Sigmoid colon (tissue), 7 donors: Measurements from ENCODE around the gene EXOSC10. TPM values are rescaled to one million over a fixed set of nuclear protein-coding genes. Genes with fewer than 3 reads are reported as not detected.

ENCODE experiments used
- DNase-seq: peaks from one replicate; pipeline ENCODE4 v3.0.0-alpha.2; 2019
- H3K27ac ChIP-seq, 4 donors: fragments of 200-600 bp; sonication (generic); one replicate each; pipeline ENCODE4 v1.5.1; 2016 to 2019; ENCODE audit warnings: mild to moderate bottlenecking in 1 of 4
- H3K27me3 ChIP-seq, 3 donors: fragments of 200-600 bp; sonication (generic); one replicate each; pipeline ENCODE4 v1.5.1; 2019; ENCODE audit warnings: mild to moderate bottlenecking in 1 of 3
- H3K36me3 ChIP-seq, 4 donors: fragments of 200-600 bp; sonication (generic); one replicate each; pipeline ENCODE4 v1.5.1; 2016 to 2019
- H3K4me1 ChIP-seq, 4 donors: fragments of 200-600 bp; sonication (generic); one replicate each; pipeline ENCODE4 v1.5.1; 2017 to 2019
- H3K4me3 ChIP-seq, 4 donors: fragments of 200-600 bp; sonication (generic); one replicate each; pipeline ENCODE4 v1.5.1; 2017 to 2019; ENCODE audit warnings: mild to moderate bottlenecking in 2 of 4, moderate library complexity in 1 of 4
- H3K9me3 ChIP-seq, 4 donors: fragments of 200-600 bp in 3 of 4; sonication (generic) in 3 of 4; one replicate each; pipeline versions ENCODE4 v1.5.1 to v1.6.1; 2013 to 2019
- EP300 ChIP-seq, 4 donors: sonication (generic); formaldehyde crosslinking; IDR thresholded peaks; one replicate each; pipeline ENCODE4 v1.6.1; 2017; ENCODE audit warnings: antibody characterized with exemption in 4 of 4
- POLR2A ChIP-seq, 2 donors: fragments of 450-650 bp; IDR thresholded peaks; one replicate each; pipeline ENCODE4 v1.6.1; 2016; ENCODE audit warnings: antibody characterized with exemption in 2 of 2, mild to moderate bottlenecking in 2 of 2, moderate library complexity in 2 of 2
- POLR2AphosphoS5 ChIP-seq, 4 donors: sonication (generic); formaldehyde crosslinking; IDR thresholded peaks; one replicate each; pipeline ENCODE4 v1.6.1; 2017; ENCODE audit warnings: antibody characterized with exemption in 4 of 4
- WGBS, 2 donors: extraction: QIAGEN DNeasy Blood & Tissue Kit; methylation state at CpG; one replicate each; pipeline ENCODE4 v1.1.7; 2013; 5-methylcytosine and 5-hydroxymethylcytosine counted together
- intact Hi-C: fragments of 100-400 bp; cut with DNase I; formaldehyde crosslinking; loops from one replicate; pipeline ENCODE4 v1.15.1; 2023
- polyA plus RNA-seq, 3 donors: library from polyadenylated mRNA; stranded (reverse); fragments of 200-250 nt; gene quantifications; one replicate each; pipeline ENCODE4 v1.2.3, GENCODE V29; 2013
- total RNA-seq, 4 donors: library from RNA; depleted of rRNA; stranded (reverse); fragments of >200 nt; gene quantifications; one replicate each; pipeline ENCODE4 v1.1.0, GENCODE V29; 2016
- TF ChIP-seq, protein P1 (sequence below), 4 experiments: fragments of 450-650 bp in 3 of 4; fragments of 200-600 bp in 1 of 4; IDR thresholded peaks; one replicate each; pipeline ENCODE4 v1.5.1; 2016 to 2019; ENCODE audit warnings: antibody characterized with exemption in 4 of 4, mild to moderate bottlenecking in 3 of 4, moderate library complexity in 2 of 4
- donor health status: healthy with polysubstance abuse.
- donor health status: Bipolar disorder and iron deficiency.
- donor health status: healthy.

The EXOSC10 gene
- total RNA-seq: 10 to 100 TPM; 33.5 to 53.7 (median 40.1) TPM
- polyA plus RNA-seq: 10 to 100 TPM; 18.6 to 39.0 (median 19.9) TPM

DNA sequence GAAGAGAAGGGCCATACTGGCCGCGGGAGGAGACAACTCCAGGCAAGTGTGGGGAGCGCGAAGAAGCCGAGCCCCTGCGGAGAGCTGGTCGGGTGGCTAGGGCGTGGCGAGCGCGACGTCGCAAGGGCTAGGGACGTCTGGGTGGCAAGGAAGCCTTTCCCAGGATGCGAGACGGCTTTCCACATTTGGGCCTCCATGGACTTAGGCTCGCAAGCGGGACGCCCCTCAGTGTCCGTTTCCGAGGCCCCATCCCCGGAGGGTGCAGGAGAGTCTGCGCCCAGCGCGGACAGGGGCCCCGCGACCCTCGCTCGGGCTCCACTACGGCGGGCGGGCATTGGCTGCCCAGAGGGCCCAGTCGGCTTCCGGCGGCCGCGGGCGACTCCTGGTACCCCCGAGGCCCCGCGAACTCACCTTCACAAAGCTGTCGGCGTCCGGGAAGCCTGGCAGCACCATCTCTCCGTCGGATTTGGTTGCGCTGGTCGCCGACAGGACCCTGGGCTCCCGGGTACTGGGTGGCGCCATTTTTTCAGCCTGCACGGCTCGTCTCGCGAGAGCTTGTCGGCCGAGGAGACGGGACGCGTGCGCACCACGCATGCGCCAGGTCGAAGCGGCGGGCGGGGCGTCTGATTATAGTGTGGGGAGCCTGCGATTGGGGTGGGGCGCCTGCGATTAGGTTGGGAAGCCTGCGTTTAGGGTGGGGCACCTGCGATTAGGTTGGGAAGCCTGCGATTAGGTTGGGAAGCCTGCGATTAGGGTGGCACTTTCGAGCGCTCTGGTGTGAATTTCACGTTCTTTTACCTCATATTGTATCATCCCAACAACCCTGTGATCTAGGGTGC is at the start of gene EXOSC10:
Gene EXOSC10 (minus strand): TSS at position 560 of the 839 bp plus-strand sequence. CDS start 38 bp downstream, at position 522.
- peak; percentile 94 for DNase-seq
- H3K9me3 ChIP-seq: no peaks in the 10 kb centered on the region
- peak; percentile 39 to 57 for TF ChIP-seq POLR2A (IDR thresholded peaks at IDR 0.05)
- TF ChIP-seq EP300 (IDR thresholded peaks at IDR 0.05): no peak
- TF ChIP-seq, protein P1, sequence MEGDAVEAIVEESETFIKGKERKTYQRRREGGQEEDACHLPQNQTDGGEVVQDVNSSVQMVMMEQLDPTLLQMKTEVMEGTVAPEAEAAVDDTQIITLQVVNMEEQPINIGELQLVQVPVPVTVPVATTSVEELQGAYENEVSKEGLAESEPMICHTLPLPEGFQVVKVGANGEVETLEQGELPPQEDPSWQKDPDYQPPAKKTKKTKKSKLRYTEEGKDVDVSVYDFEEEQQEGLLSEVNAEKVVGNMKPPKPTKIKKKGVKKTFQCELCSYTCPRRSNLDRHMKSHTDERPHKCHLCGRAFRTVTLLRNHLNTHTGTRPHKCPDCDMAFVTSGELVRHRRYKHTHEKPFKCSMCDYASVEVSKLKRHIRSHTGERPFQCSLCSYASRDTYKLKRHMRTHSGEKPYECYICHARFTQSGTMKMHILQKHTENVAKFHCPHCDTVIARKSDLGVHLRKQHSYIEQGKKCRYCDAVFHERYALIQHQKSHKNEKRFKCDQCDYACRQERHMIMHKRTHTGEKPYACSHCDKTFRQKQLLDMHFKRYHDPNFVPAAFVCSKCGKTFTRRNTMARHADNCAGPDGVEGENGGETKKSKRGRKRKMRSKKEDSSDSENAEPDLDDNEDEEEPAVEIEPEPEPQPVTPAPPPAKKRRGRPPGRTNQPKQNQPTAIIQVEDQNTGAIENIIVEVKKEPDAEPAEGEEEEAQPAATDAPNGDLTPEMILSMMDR (IDR thresholded peaks at IDR 0.05): no peak
- TF ChIP-seq POLR2AphosphoS5 (IDR thresholded peaks at IDR 0.05): peak; percentile 38 to 84 (median 76)
- peaks cover 0 to 20% (median 15%) of the 10 kb centered on the region in 4 donors for H3K4me1 ChIP-seq
- 0% methylated on average over 78 of the region's 78 CpGs for WGBS, 2 donors
- H3K4me3 ChIP-seq: peak within 1 kb of the TSS; percentile 92 to 100 (median 92)
- H3K27ac ChIP-seq: peak within 1 kb of the TSS; percentile 81 to 87 (median 86)
- peaks cover 9 to 32% (median 21%) of the 10 kb centered on the region in 4 donors for H3K36me3 ChIP-seq
- no peaks in the 10 kb centered on the region for H3K27me3 ChIP-seq
- intact Hi-C loops: loop anchor here (2.0 to 10.0 kb wide), 2 partner anchors 39 to 75 kb away; partner anchors contain the start of gene SRM

DNA sequence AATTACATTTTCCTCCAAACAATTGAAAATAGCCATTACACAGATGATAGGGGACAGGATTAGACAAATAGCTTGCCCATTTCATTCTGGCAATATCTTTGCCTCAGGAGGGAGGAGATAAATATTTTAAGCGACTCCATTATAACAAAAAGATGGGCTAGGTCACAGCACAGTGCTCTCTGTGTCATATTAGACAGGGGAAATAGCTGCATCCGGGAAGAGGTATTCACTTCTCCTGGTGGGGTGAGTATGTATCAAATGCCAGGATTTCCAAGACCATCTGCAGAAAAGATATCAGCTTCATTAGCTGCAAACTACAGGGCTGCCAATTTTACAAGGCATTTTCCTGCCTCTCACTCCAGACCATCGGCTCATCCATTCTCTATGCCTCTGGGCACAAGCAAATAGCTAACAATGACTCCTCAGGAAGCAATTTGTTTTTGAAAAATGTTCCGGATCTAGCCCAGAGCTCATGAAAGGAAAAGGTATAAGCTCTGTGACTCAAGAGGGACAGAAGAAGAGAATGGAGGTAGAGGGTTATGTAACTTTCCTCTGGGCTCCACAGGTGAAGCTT is 47.6 kb upstream of the EXOSC10 start:
- Histone ChIP-seq H3K27ac (no peak overlapping the region), H3K9me3 (no peaks in the 10 kb centered on the region), H3K36me3 (peaks cover 12 to 90% (median 41%) of the 10 kb centered on the region in 4 donors), H3K4me1 (peaks cover 0 to 22% (median 0%) of the 10 kb centered on the region in 4 donors), H3K4me3 (no peak overlapping the region), H3K27me3 (no peaks in the 10 kb centered on the region)
- WGBS, 2 donors: 89 to 97% methylated on average over 4 of the region's 4 CpGs
- TF ChIP-seq POLR2A (IDR thresholded peaks at IDR 0.05) (no peak), POLR2AphosphoS5 (IDR thresholded peaks at IDR 0.05) (no peak), EP300 (IDR thresholded peaks at IDR 0.05) (no peak)
- TF ChIP-seq, protein P1 (IDR thresholded peaks at IDR 0.05): no peak
- no peak for DNase-seq
- intact Hi-C loops: no loop called here

DNA sequence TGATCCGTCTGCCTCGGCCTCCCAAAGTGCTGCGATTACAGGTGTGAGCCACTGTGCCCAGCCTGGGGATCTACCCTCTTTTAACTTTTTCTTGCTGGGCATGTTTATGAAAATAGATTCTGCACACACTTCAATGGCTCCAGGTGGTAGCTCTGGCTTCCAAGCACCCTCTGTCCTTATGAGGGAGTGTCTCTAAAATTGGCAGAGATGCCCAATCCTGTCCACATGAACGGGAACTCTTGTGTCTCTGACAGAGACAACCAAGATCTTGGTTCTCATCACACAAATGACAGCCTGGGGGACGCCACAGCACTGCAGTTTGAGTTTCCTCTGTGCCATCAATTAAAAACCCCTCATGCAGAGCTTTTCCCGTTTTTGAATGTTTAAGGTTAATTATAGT is 46.1 kb upstream of the EXOSC10 start:
- Histone ChIP-seq H3K4me3 (no peak overlapping the region), H3K27me3 (no peaks in the 10 kb centered on the region), H3K4me1 (peaks cover 0 to 6% (median 0%) of the 10 kb centered on the region in 4 donors), H3K36me3 (peaks cover 12 to 86% (median 42%) of the 10 kb centered on the region in 4 donors), H3K27ac (no peak overlapping the region), H3K9me3 (no peaks in the 10 kb centered on the region)
- intact Hi-C loops: no loop called here
- TF ChIP-seq POLR2AphosphoS5 (IDR thresholded peaks at IDR 0.05): no peak
- no peak for TF ChIP-seq POLR2A (IDR thresholded peaks at IDR 0.05)
- no peak for TF ChIP-seq EP300 (IDR thresholded peaks at IDR 0.05)
- TF ChIP-seq, protein P1 (IDR thresholded peaks at IDR 0.05): no peak
- no peak for DNase-seq
- 93 to 94% methylated on average over 6 of the region's 6 CpGs for WGBS, 2 donors

DNA sequence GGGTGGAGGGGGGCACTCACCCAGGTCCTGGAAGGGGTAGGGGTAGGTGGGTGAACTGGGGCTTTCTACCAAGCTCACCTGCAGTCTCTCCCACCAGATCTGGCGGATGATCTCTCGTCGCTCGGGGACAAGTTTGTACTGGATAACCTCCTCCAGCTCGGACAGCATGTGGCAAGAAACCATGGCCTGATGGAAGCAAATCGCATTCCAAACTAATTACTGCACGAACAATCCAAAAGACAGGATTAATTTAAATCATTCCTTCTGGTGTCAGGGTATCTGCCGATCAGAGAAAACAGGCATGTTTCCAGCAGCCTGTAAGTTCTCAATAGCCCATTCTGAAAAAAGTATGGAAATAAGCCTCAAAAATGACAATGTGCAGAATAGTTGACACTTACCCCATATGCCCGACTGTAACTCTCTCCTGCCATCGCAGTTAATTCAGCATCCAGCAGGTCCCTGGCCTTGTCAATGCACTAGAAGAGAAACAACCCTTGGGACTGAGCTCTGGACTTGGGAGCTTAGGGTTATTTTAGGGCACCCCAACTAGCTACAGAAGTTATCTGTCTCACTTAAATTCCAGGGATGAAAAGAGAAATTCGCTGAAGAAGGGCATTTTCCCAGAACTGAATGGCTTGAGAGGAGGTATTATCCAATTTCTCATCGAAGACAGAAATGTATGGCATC is 45.0 kb upstream of the EXOSC10 start:
- TF ChIP-seq POLR2A (IDR thresholded peaks at IDR 0.05) (no peak), EP300 (IDR thresholded peaks at IDR 0.05) (no peak), POLR2AphosphoS5 (IDR thresholded peaks at IDR 0.05) (no peak)
- TF ChIP-seq, protein P1 (IDR thresholded peaks at IDR 0.05): no peak

More for the DNA sequence above, 45.0 kb upstream of the EXOSC10 start:
- H3K27ac ChIP-seq: no peak overlapping the region
- H3K4me1 ChIP-seq: no peaks in the 10 kb centered on the region
- H3K9me3 ChIP-seq: no peaks in the 10 kb centered on the region
- H3K4me3 ChIP-seq: no peak overlapping the region
- 86 to 89% methylated on average over 12 of the region's 12 CpGs for WGBS, 2 donors
- peaks cover 12 to 91% (median 39%) of the 10 kb centered on the region in 4 donors for H3K36me3 ChIP-seq
- DNase-seq: no peak
- intact Hi-C loops: no loop called here
- no peaks in the 10 kb centered on the region for H3K27me3 ChIP-seq
